GF-D8 (cell line): Measurements from ENCODE around the gene CCDC9.
"Not testable (repeated sequence)": the region's sequence is repeated elsewhere in the genome, so short reads cannot be mapped to it uniquely, and the experiment has no call there.

ENCODE experiments used
- DNase-seq: peaks from one replicate; lab custom pipeline; 2025; lab: John Stamatoyannopoulos, UW

CCDC9 gene

GRCh38 chr19:47261946-47262793 is 5.8 kb downstream of the CCDC9 start:
- DNase-seq = peak; percentile 97

GRCh38 chr19:47264629-47265028 is 8.3 kb downstream of the CCDC9 start:
- no peak for DNase-seq

GRCh38 chr19:47266401-47266941 is 10.1 kb downstream of the CCDC9 start:
- no peak for DNase-seq

GRCh38 chr19:47267350-47267759 is 11.0 kb downstream of the CCDC9 start:
- no peak for DNase-seq

GRCh38 chr19:47268028-47268427 is 11.7 kb downstream of the CCDC9 start:
- DNase-seq = no peak

- DNase-seq = no peak
Observed at GRCh38 chr19:47269596-47269995, 13.3 kb downstream of the CCDC9 start.

- no peak for DNase-seq
Observed at GRCh38 chr19:47270408-47270807, 14.1 kb downstream of the CCDC9 start.

- peak; percentile 2 for DNase-seq
Observed at GRCh38 chr19:47271949-47272348, 15.6 kb downstream of the CCDC9 start.

- DNase-seq = peak; percentile 41
Observed at GRCh38 chr19:47272448-47273312, 16.4 kb downstream of the CCDC9 start.

- peak; percentile 61 for DNase-seq
Observed at GRCh38 chr19:47273313-47274070, 17.2 kb downstream of the CCDC9 start.

GRCh38 chr19:47274071-47274890 is 18.0 kb downstream of the CCDC9 start, which contains the start of gene INAFM1:
TSS of gene INAFM1 (plus strand) at chr19:47274885. CDS start at chr19:47274920, 35 bp downstream.
- peak; percentile 75 for DNase-seq

- no peak for DNase-seq
Observed at GRCh38 chr19:47274891-47275761, 18.8 kb downstream of the CCDC9 start.

- DNase-seq = no peak
Observed at GRCh38 chr19:47275791-47276461, 19.6 kb downstream of the CCDC9 start.

- DNase-seq = not testable (repeated sequence)
Observed at GRCh38 chr19:47276513-47276912, 20.2 kb downstream of the CCDC9 start.

GRCh38 chr19:47280183-47280797 is 24.0 kb downstream of the CCDC9 start:
- DNase-seq = no peak

- no peak for DNase-seq
Observed at GRCh38 chr19:47283405-47284059, 27.2 kb downstream of the CCDC9 start.

- DNase-seq = no peak
Observed at GRCh38 chr19:47284324-47284899, 28.1 kb downstream of the CCDC9 start.

GRCh38 chr19:47296036-47296435 is 39.7 kb downstream of the CCDC9 start:
- DNase-seq = peak; percentile 21
